PFSK-1 (cell line): ENCODE measurements around the gene SEMA3E.

Source experiments
- POLR2AphosphoS5 ChIP-seq: IDR thresholded peaks from 2 replicates; pipeline ENCODE4 v1.6.1; 2012; ENCODE audit warnings: low read depth, mild to moderate bottlenecking, control low read depth, low read length, moderate library complexity
- REST ChIP-seq, 2 experiments: IDR thresholded peaks; 2 replicates each; pipeline versions ENCODE4 v1.6.1 to v1.8.0; 2011 to 2012; ENCODE audit warnings: low read depth in 2 of 2, low read length in 2 of 2, control low read depth in 1 of 2, inconsistent platforms in 1 of 2, mild to moderate bottlenecking in 1 of 2, moderate library complexity in 1 of 2; ENCODE audit not compliant: insufficient read depth in 1 of 2

- no peak for TF ChIP-seq POLR2AphosphoS5
- TF ChIP-seq REST (IDR thresholded peaks at IDR 0.05; ENCODE audit: insufficient read depth in 1 of 2, low read depth in 2 of 2, low read length in 2 of 2): no peak
Measured at GRCh38 chr7:83429493-83429892, 219.4 kb downstream of the SEMA3E start.
